Glutamatergic neuron (in vitro differentiated cells): ENCODE measurements around the gene MAP3K10. TPM values are rescaled to one million over a fixed set of nuclear protein-coding genes. Genes with fewer than 3 reads are reported as not detected.

ENCODE experiments used
- DNase-seq: peaks from one replicate; pipeline ENCODE4 v3.0.0; 2022
- H3K27ac Mint-ChIP-seq: one replicate; pipeline ENCODE4 v1.8.0; 2020; ENCODE audit warnings: mild to moderate bottlenecking, mixed read lengths, inconsistent platforms; ENCODE audit not compliant: unreplicated experiment
- H3K27me3 Mint-ChIP-seq: one replicate; pipeline ENCODE4 v1.8.0; 2020; ENCODE audit warnings: mild to moderate bottlenecking, moderate library complexity, mixed read lengths, inconsistent platforms; ENCODE audit not compliant: unreplicated experiment
- H3K36me3 Mint-ChIP-seq: one replicate; pipeline ENCODE4 v1.8.0; 2020; ENCODE audit warnings: mild to moderate bottlenecking, mixed read lengths, inconsistent platforms; ENCODE audit not compliant: unreplicated experiment
- H3K4me1 Mint-ChIP-seq: one replicate; pipeline ENCODE4 v1.8.0; 2020; ENCODE audit warnings: mild to moderate bottlenecking, low read depth, mixed read lengths, inconsistent platforms; ENCODE audit not compliant: unreplicated experiment
- H3K4me3 Mint-ChIP-seq: one replicate; pipeline ENCODE4 v1.8.0; 2020; ENCODE audit warnings: mild to moderate bottlenecking, mixed read lengths, inconsistent platforms; ENCODE audit not compliant: unreplicated experiment
- H3K9me3 Mint-ChIP-seq: one replicate; pipeline ENCODE4 v1.8.0; 2020; ENCODE audit warnings: mild to moderate bottlenecking, moderate library complexity, mixed read lengths, inconsistent platforms; ENCODE audit not compliant: unreplicated experiment
- total RNA-seq: library from RNA; stranded (reverse); fragmentation: NEBNext Ultra II Directional; extraction: Animal tissue kit (Norgen Biotek cat#: 25700); gene quantifications from one replicate; pipeline ENCODE4 v1.2.1, GENCODE V29; 2021; ENCODE audit not compliant: unreplicated experiment
- TF ChIP-seq, protein P1 (sequence below): fragments of 200-600 bp; sonication (generic); IDR thresholded peaks from one replicate; pipeline ENCODE4 v1.5.0; 2021; ENCODE audit not compliant: partially characterized antibody, unreplicated experiment

MAP3K10 gene
- total RNA-seq, 1 donor from 2014 or later: 66.9 TPM

DNA sequence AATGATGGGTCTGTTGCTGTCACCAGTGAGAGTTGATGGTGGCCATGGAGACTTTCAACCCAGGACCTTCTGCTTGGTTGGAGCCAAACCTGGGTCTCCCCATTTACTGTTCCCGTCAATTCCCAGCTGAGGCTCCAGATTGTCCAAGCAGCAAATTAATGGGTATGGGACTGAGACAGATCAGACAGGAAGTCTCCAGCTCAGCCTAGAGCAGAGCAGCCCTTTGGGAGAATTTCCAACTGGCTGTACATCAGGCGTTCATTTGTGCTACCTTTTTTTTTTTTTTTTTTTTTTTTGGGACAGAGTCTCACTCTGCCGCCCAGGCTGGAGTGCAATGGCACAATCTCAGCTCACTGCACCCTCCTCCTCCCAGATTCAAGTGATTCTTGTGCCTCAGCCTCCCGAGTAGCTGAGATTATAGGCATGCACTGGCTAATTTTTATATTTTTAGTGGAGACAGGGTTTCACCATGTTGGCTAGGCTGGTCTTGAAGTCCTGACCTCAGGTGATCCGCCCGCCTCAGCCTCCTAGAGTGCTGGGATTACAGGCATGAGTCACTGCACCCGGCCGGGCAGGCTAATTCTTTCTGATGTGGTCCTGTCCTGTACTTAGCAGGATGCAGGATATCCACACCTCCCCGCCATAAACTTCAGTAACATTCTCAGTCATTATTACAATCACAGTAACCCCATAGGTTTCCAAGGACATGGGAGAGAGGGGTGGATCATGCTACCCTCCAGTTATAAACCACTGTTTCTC lies 9.3 kb downstream of the MAP3K10 start:
- TF ChIP-seq, protein P1, sequence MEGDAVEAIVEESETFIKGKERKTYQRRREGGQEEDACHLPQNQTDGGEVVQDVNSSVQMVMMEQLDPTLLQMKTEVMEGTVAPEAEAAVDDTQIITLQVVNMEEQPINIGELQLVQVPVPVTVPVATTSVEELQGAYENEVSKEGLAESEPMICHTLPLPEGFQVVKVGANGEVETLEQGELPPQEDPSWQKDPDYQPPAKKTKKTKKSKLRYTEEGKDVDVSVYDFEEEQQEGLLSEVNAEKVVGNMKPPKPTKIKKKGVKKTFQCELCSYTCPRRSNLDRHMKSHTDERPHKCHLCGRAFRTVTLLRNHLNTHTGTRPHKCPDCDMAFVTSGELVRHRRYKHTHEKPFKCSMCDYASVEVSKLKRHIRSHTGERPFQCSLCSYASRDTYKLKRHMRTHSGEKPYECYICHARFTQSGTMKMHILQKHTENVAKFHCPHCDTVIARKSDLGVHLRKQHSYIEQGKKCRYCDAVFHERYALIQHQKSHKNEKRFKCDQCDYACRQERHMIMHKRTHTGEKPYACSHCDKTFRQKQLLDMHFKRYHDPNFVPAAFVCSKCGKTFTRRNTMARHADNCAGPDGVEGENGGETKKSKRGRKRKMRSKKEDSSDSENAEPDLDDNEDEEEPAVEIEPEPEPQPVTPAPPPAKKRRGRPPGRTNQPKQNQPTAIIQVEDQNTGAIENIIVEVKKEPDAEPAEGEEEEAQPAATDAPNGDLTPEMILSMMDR: no peak
- peaks cover 8% of the 10 kb centered on the region for H3K27me3 Mint-ChIP-seq
- H3K27ac Mint-ChIP-seq: no peak overlapping the region
- peaks cover 19% of the 10 kb centered on the region for H3K36me3 Mint-ChIP-seq
- H3K4me3 Mint-ChIP-seq: no peak overlapping the region
- H3K4me1 Mint-ChIP-seq: no peaks in the 10 kb centered on the region
- H3K9me3 Mint-ChIP-seq: peaks cover 4% of the 10 kb centered on the region
- DNase-seq: no peak

DNA sequence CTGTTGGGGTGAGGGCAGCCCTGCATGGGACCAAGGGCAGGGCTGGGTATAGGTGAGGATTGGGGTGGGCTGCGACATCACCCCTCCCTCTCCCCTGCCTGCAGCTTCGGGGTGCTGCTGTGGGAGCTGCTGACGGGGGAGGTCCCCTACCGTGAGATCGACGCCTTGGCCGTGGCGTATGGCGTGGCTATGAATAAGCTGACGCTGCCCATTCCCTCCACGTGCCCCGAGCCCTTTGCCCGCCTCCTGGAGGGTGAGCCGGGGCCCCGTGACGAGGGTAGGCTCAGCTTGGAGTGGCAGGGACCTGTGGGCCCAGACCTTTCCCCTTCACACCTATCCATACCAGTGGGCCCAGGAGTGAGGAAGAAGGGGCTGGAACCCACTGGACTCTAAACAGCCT lies 13.2 kb downstream of the MAP3K10 start:
- Mint-ChIP-seq H3K36me3 (peaks cover 17% of the 10 kb centered on the region), H3K9me3 (peaks cover 7% of the 10 kb centered on the region), H3K27me3 (peaks cover 9% of the 10 kb centered on the region), H3K4me3 (no peak overlapping the region), H3K4me1 (no peaks in the 10 kb centered on the region), H3K27ac (no peak overlapping the region)
- no peak for DNase-seq
- TF ChIP-seq, protein P1: no peak

DNA sequence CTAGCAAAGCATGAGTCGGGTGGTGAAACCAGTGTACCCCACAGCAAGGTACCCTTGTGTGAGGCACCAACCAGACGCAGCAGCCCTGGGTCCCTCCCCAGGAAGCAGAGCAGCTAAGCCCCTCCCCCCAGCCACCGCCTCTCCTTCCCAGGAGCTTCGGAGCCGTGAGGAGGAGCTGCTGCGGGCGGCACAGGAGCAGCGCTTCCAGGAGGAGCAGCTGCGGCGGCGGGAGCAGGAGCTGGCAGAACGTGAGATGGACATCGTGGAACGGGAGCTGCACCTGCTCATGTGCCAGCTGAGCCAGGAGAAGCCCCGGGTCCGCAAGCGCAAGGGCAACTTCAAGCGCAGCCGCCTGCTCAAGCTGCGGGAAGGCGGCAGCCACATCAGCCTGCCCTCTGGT lies 14.5 kb downstream of the MAP3K10 start:
- TF ChIP-seq, protein P1: no peak
- H3K4me3 Mint-ChIP-seq: no peak overlapping the region
- no peak for DNase-seq
- H3K4me1 Mint-ChIP-seq: no peaks in the 10 kb centered on the region
- peaks cover 16% of the 10 kb centered on the region for H3K36me3 Mint-ChIP-seq
- no peak overlapping the region for H3K27ac Mint-ChIP-seq
- peaks cover 9% of the 10 kb centered on the region for H3K27me3 Mint-ChIP-seq
- H3K9me3 Mint-ChIP-seq: peaks cover 7% of the 10 kb centered on the region

DNA sequence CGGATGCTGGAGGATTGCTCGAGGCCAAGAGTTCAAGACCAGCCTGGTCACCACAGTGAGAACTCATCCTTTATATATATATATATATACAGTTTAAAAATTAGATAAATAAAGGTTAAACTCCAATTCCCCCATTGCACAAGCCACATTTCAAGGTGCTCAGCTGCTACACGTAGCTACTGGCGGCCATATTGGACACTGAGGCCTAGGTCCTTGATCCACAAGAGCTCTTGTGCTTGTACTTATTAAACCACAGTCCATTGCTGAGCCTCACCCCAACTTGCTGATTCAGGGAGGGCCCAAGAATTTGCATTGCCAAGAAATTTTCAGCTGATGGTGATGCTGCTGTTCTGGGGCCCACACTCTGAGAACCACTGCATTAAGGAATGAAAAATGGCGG lies 17.4 kb downstream of the MAP3K10 start:
- TF ChIP-seq, protein P1: no peak
- H3K27me3 Mint-ChIP-seq: peaks cover 9% of the 10 kb centered on the region
- peaks cover 9% of the 10 kb centered on the region for H3K9me3 Mint-ChIP-seq
- H3K4me3 Mint-ChIP-seq: no peak overlapping the region
- no peak for DNase-seq
- no peak overlapping the region for H3K27ac Mint-ChIP-seq
- H3K36me3 Mint-ChIP-seq: peaks cover 15% of the 10 kb centered on the region
- no peaks in the 10 kb centered on the region for H3K4me1 Mint-ChIP-seq

DNA sequence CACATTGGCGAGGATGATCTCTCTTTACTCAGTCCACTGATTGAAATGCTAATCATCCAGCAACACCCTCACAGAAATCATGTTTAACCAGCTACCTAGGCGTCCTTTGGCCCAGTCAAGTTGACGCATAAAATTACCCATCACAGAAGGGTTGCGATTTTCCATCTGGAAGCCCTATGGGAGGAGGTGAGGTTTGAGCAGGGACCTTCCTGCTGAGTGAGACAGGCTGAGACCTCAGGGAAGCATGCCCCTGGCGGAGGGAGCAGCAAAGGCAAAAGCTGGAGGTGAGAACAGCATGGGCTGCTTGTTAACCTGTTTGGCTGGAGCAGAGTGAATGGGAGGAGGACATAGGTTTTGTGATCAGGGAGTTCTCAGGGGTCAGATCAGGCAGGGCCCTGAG lies 19.7 kb downstream of the MAP3K10 start:
- H3K4me1 Mint-ChIP-seq: no peaks in the 10 kb centered on the region
- DNase-seq: no peak
- no peaks in the 10 kb centered on the region for H3K36me3 Mint-ChIP-seq
- no peak overlapping the region for H3K27ac Mint-ChIP-seq
- H3K27me3 Mint-ChIP-seq: peaks cover 3% of the 10 kb centered on the region
- H3K4me3 Mint-ChIP-seq: no peak overlapping the region
- TF ChIP-seq, protein P1: no peak
- peaks cover 5% of the 10 kb centered on the region for H3K9me3 Mint-ChIP-seq
